ENCODE results near the gene PARD3.

Gene PARD3

GRCh38 chr10:34207343-34207742 is 607.8 kb downstream of the PARD3 start:
- Histone ChIP-seq H3K36me3 (ENCODE audit: control insufficient read depth, insufficient read depth, low read length) (no peaks in the 10 kb centered on the region), H3K27me3 (replicated peaks; ENCODE audit: control insufficient read depth, insufficient read depth, low read length, poor library complexity, severe bottlenecking) (no peaks in the 10 kb centered on the region), H3K4me1 (ENCODE audit: control insufficient read depth, insufficient read depth, low read length, poor library complexity, severe bottlenecking) (no peaks in the 10 kb centered on the region), H3K9me3 (ENCODE audit: control insufficient read depth, low read length) (no peaks in the 10 kb centered on the region), H3K4me3 (ENCODE audit: insufficient read depth, low read depth, low read length, poor library complexity, severe bottlenecking) (no peak overlapping the region), H3K27ac (ENCODE audit: insufficient read depth, low read length, poor library complexity, severe bottlenecking) (no peak overlapping the region)
- no peak for DNase-seq

GRCh38 chr10:34206935-34207268 is 608.2 kb downstream of the PARD3 start:
- Histone ChIP-seq H3K9me3 (ENCODE audit: control insufficient read depth, low read length) (no peaks in the 10 kb centered on the region), H3K27ac (ENCODE audit: insufficient read depth, low read length, poor library complexity, severe bottlenecking) (no peak overlapping the region), H3K36me3 (ENCODE audit: control insufficient read depth, insufficient read depth, low read length) (no peaks in the 10 kb centered on the region), H3K4me3 (ENCODE audit: insufficient read depth, low read depth, low read length, poor library complexity, severe bottlenecking) (no peak overlapping the region), H3K4me1 (ENCODE audit: control insufficient read depth, insufficient read depth, low read length, poor library complexity, severe bottlenecking) (no peaks in the 10 kb centered on the region), H3K27me3 (replicated peaks; ENCODE audit: control insufficient read depth, insufficient read depth, low read length, poor library complexity, severe bottlenecking) (no peaks in the 10 kb centered on the region)
- no peak for DNase-seq

- Histone ChIP-seq H3K36me3 (ENCODE audit: control insufficient read depth, insufficient read depth, low read length) (no peaks in the 10 kb centered on the region), H3K4me1 (ENCODE audit: control insufficient read depth, insufficient read depth, low read length, poor library complexity, severe bottlenecking) (no peaks in the 10 kb centered on the region), H3K27ac (ENCODE audit: insufficient read depth, low read length, poor library complexity, severe bottlenecking) (no peak overlapping the region), H3K4me3 (ENCODE audit: insufficient read depth, low read depth, low read length, poor library complexity, severe bottlenecking) (no peak overlapping the region), H3K9me3 (ENCODE audit: control insufficient read depth, low read length) (no peaks in the 10 kb centered on the region), H3K27me3 (replicated peaks; ENCODE audit: control insufficient read depth, insufficient read depth, low read length, poor library complexity, severe bottlenecking) (no peaks in the 10 kb centered on the region)
- DNase-seq = no peak
Measured at GRCh38 chr10:34206078-34206934, 608.8 kb downstream of the PARD3 start.

GRCh38 chr10:34205452-34205851 is 609.6 kb downstream of the PARD3 start:
- Histone ChIP-seq H3K4me3 (ENCODE audit: insufficient read depth, low read depth, low read length, poor library complexity, severe bottlenecking) (no peak overlapping the region), H3K27ac (ENCODE audit: insufficient read depth, low read length, poor library complexity, severe bottlenecking) (no peak overlapping the region), H3K9me3 (ENCODE audit: control insufficient read depth, low read length) (no peaks in the 10 kb centered on the region), H3K4me1 (ENCODE audit: control insufficient read depth, insufficient read depth, low read length, poor library complexity, severe bottlenecking) (no peaks in the 10 kb centered on the region), H3K36me3 (ENCODE audit: control insufficient read depth, insufficient read depth, low read length) (no peaks in the 10 kb centered on the region), H3K27me3 (replicated peaks; ENCODE audit: control insufficient read depth, insufficient read depth, low read length, poor library complexity, severe bottlenecking) (no peaks in the 10 kb centered on the region)
- no peak for DNase-seq

- Histone ChIP-seq H3K27ac (ENCODE audit: insufficient read depth, low read length, poor library complexity, severe bottlenecking) (no peak overlapping the region), H3K36me3 (ENCODE audit: control insufficient read depth, insufficient read depth, low read length) (no peaks in the 10 kb centered on the region), H3K4me1 (ENCODE audit: control insufficient read depth, insufficient read depth, low read length, poor library complexity, severe bottlenecking) (no peaks in the 10 kb centered on the region), H3K9me3 (ENCODE audit: control insufficient read depth, low read length) (no peaks in the 10 kb centered on the region), H3K27me3 (replicated peaks; ENCODE audit: control insufficient read depth, insufficient read depth, low read length, poor library complexity, severe bottlenecking) (no peaks in the 10 kb centered on the region), H3K4me3 (ENCODE audit: insufficient read depth, low read depth, low read length, poor library complexity, severe bottlenecking) (no peak overlapping the region)
- no peak for DNase-seq
Measured at GRCh38 chr10:34203966-34204630, 611.0 kb downstream of the PARD3 start.

- H3K27ac ChIP-seq (ENCODE audit: insufficient read depth, low read length, poor library complexity, severe bottlenecking) = no peak overlapping the region
- H3K27me3 ChIP-seq (replicated peaks; ENCODE audit: control insufficient read depth, insufficient read depth, low read length, poor library complexity, severe bottlenecking) = no peaks in the 10 kb centered on the region
- H3K36me3 ChIP-seq (ENCODE audit: control insufficient read depth, insufficient read depth, low read length) = no peaks in the 10 kb centered on the region
- H3K4me3 ChIP-seq (ENCODE audit: insufficient read depth, low read depth, low read length, poor library complexity, severe bottlenecking) = no peak overlapping the region
- DNase-seq = no peak
- no peaks in the 10 kb centered on the region for H3K4me1 ChIP-seq (ENCODE audit: control insufficient read depth, insufficient read depth, low read length, poor library complexity, severe bottlenecking)
- no peaks in the 10 kb centered on the region for H3K9me3 ChIP-seq (ENCODE audit: control insufficient read depth, low read length)
Measured at GRCh38 chr10:34200355-34200901, 614.7 kb downstream of the PARD3 start.

- Histone ChIP-seq H3K4me1 (ENCODE audit: control insufficient read depth, insufficient read depth, low read length, poor library complexity, severe bottlenecking) (no peaks in the 10 kb centered on the region), H3K4me3 (ENCODE audit: insufficient read depth, low read depth, low read length, poor library complexity, severe bottlenecking) (no peak overlapping the region), H3K27me3 (replicated peaks; ENCODE audit: control insufficient read depth, insufficient read depth, low read length, poor library complexity, severe bottlenecking) (no peaks in the 10 kb centered on the region), H3K9me3 (ENCODE audit: control insufficient read depth, low read length) (no peaks in the 10 kb centered on the region), H3K27ac (ENCODE audit: insufficient read depth, low read length, poor library complexity, severe bottlenecking) (no peak overlapping the region), H3K36me3 (ENCODE audit: control insufficient read depth, insufficient read depth, low read length) (no peaks in the 10 kb centered on the region)
- no peak for DNase-seq
Measured at GRCh38 chr10:34198953-34199352, 616.1 kb downstream of the PARD3 start.

- Histone ChIP-seq H3K9me3 (ENCODE audit: control insufficient read depth, low read length) (no peaks in the 10 kb centered on the region), H3K4me1 (ENCODE audit: control insufficient read depth, insufficient read depth, low read length, poor library complexity, severe bottlenecking) (no peaks in the 10 kb centered on the region), H3K27me3 (replicated peaks; ENCODE audit: control insufficient read depth, insufficient read depth, low read length, poor library complexity, severe bottlenecking) (no peaks in the 10 kb centered on the region), H3K4me3 (ENCODE audit: insufficient read depth, low read depth, low read length, poor library complexity, severe bottlenecking) (no peak overlapping the region), H3K27ac (ENCODE audit: insufficient read depth, low read length, poor library complexity, severe bottlenecking) (no peak overlapping the region), H3K36me3 (ENCODE audit: control insufficient read depth, insufficient read depth, low read length) (no peaks in the 10 kb centered on the region)
- DNase-seq = no peak
Measured at GRCh38 chr10:34196058-34196433, 619.0 kb downstream of the PARD3 start.

- no peaks in the 10 kb centered on the region for H3K27me3 ChIP-seq (replicated peaks; ENCODE audit: control insufficient read depth, insufficient read depth, low read length, poor library complexity, severe bottlenecking)
- no peaks in the 10 kb centered on the region for H3K9me3 ChIP-seq (ENCODE audit: control insufficient read depth, low read length)
- no peak overlapping the region for H3K4me3 ChIP-seq (ENCODE audit: insufficient read depth, low read depth, low read length, poor library complexity, severe bottlenecking)
- no peaks in the 10 kb centered on the region for H3K4me1 ChIP-seq (ENCODE audit: control insufficient read depth, insufficient read depth, low read length, poor library complexity, severe bottlenecking)
- DNase-seq = no peak
- H3K27ac ChIP-seq (ENCODE audit: insufficient read depth, low read length, poor library complexity, severe bottlenecking) = no peak overlapping the region
- no peaks in the 10 kb centered on the region for H3K36me3 ChIP-seq (ENCODE audit: control insufficient read depth, insufficient read depth, low read length)
Measured at GRCh38 chr10:34195364-34196057, 619.6 kb downstream of the PARD3 start.
